BLaER1 treated with 17β-estradiol and CSF1 and Interleukin-3, amounts not matched to agents 10 nM and 100 nM (cell line): ENCODE measurements around the gene IL36RN.

Source experiments
- H3K27ac ChIP-seq, 11 experiments: shearing (Covaris generic); formaldehyde crosslinking; 2 replicates each; pipeline ENCODE4 v1.8.1; 2022
- H3K27me3 ChIP-seq, 11 experiments: shearing (Covaris generic); formaldehyde crosslinking; 2 replicates each; pipeline ENCODE4 v1.8.1; 2022
- H3K36me3 ChIP-seq, 11 experiments: shearing (Covaris generic); formaldehyde crosslinking; 2 replicates each; pipeline ENCODE4 v1.8.1; 2022
- H3K4me1 ChIP-seq, 10 experiments: shearing (Covaris generic); formaldehyde crosslinking; 2 replicates each; pipeline ENCODE4 v1.8.1; 2022
- H3K4me2 ChIP-seq, 11 experiments: shearing (Covaris generic); formaldehyde crosslinking; 2 replicates each; pipeline ENCODE4 v1.8.1; 2022
- H3K4me3 ChIP-seq, 10 experiments: shearing (Covaris generic); formaldehyde crosslinking; 2 replicates each; pipeline ENCODE4 v1.8.1; 2022
- H3K9ac ChIP-seq, 11 experiments: shearing (Covaris generic); formaldehyde crosslinking; 2 replicates each; pipeline ENCODE4 v1.8.1; 2022
- H3K9me3 ChIP-seq, 11 experiments: shearing (Covaris generic); formaldehyde crosslinking; replicated peaks in 1 of 11; 2 replicates each; pipeline ENCODE4 v1.8.1; 2022
- H4K20me1 ChIP-seq, 11 experiments: shearing (Covaris generic); formaldehyde crosslinking; 2 replicates each; pipeline ENCODE4 v1.8.1; 2022
- Cebpa-rat ChIP-seq, 11 experiments: shearing (Covaris generic); IDR thresholded peaks; 2 replicates each; pipeline ENCODE4 v1.8.1; 2022

IL36RN gene

GRCh38 chr2:113098532-113098931, 39.5 kb downstream of the IL36RN start:
- Histone ChIP-seq H3K4me1 (peaks cover 0 to 26% (median 0%) of the 10 kb centered on the region in 10 experiments; a peak in 7 of 20 replicates), H3K9ac (no peak overlapping the region), H3K4me3 (no peak overlapping the region), H3K36me3 (no peaks in the 10 kb centered on the region), H3K27ac (peak overlapping the region in 1 of 11 experiments; percentile 0; a peak in 1 of 22 replicates), H3K9me3 (peaks cover 8 to 44% (median 19%) of the 10 kb centered on the region in 11 experiments; a peak in 19 of 22 replicates), H4K20me1 (no peaks in the 10 kb centered on the region), H3K27me3 (no peaks in the 10 kb centered on the region), H3K4me2 (peak overlapping the region in 4 of 11 experiments; percentile 4 to 52 (median 22); a peak in 5 of 22 replicates)
- no peak for TF ChIP-seq Cebpa-rat (IDR thresholded peaks at IDR 0.05)

DNA sequence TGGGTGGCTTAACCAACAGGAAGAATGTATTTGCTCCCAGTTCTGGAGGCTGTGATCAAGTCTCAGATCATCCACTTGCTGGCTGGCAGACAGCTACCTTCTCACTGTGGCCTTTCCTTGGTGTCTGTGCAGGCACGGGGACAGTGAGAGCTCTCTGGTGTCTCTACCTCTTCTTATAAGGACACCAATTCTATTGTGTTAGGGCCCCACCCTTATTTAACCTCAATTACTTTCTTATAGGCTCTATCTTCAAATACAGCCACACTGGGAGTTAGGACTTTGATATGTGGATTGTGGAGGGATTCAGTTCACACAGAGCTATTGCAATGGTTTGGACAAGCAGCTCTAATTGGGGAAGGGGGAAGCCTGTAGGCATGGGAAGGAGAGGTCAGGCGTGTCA, 43.1 kb downstream of the IL36RN start:
- no peak overlapping the region for H3K4me2 ChIP-seq
- H3K9ac ChIP-seq, result no peak overlapping the region
- H3K9me3 ChIP-seq, result peaks cover 5 to 25% (median 15%) of the 10 kb centered on the region in 11 experiments; a peak in 16 of 22 replicates
- H3K27me3 ChIP-seq, result no peaks in the 10 kb centered on the region
- H4K20me1 ChIP-seq, result no peaks in the 10 kb centered on the region
- H3K27ac ChIP-seq, result no peak overlapping the region
- H3K4me1 ChIP-seq, result peaks cover 0 to 41% (median 0%) of the 10 kb centered on the region in 10 experiments; a peak in 7 of 20 replicates
- no peaks in the 10 kb centered on the region for H3K36me3 ChIP-seq
- no peak for TF ChIP-seq Cebpa-rat (IDR thresholded peaks at IDR 0.05)
- H3K4me3 ChIP-seq, result no peak overlapping the region

DNA sequence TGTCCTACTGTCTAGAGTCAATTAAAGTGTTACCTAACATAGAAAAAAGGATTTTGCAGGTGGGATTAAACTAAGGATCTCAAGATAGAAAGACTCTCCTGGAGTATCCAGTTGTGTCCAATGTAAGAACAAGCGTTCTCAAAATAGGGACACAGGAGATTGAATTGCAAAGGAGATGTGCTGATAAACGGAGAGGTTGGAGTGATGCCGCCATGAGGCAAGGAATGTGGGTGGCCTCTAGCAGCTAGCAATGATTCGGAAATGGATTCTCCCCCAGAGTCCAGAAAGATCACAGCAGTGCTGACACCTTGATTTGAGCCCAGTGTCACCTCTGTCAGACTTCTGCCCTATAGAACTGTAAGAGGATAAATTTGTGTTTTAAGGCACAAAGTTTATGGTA, 44.3 kb downstream of the IL36RN start:
- Histone ChIP-seq H3K4me2 (no peak overlapping the region), H3K9me3 (peaks cover 0 to 15% (median 8%) of the 10 kb centered on the region in 11 experiments; a peak in 15 of 22 replicates), H3K36me3 (no peaks in the 10 kb centered on the region), H4K20me1 (no peaks in the 10 kb centered on the region), H3K4me1 (peaks cover 0 to 32% (median 2%) of the 10 kb centered on the region in 10 experiments; a peak in 13 of 20 replicates), H3K9ac (no peak overlapping the region), H3K4me3 (no peak overlapping the region), H3K27ac (no peak overlapping the region), H3K27me3 (no peaks in the 10 kb centered on the region)
- no peak for TF ChIP-seq Cebpa-rat (IDR thresholded peaks at IDR 0.05)

GRCh38 chr2:113104054-113104611, 45.1 kb downstream of the IL36RN start:
- Histone ChIP-seq H3K9ac (no peak overlapping the region), H3K27me3 (no peaks in the 10 kb centered on the region), H4K20me1 (no peaks in the 10 kb centered on the region), H3K27ac (no peak overlapping the region), H3K4me1 (peaks cover 4 to 36% (median 7%) of the 10 kb centered on the region in 10 experiments; a peak in 17 of 20 replicates), H3K36me3 (no peaks in the 10 kb centered on the region), H3K4me3 (no peak overlapping the region), H3K9me3 (peaks cover 0 to 8% (median 4%) of the 10 kb centered on the region in 11 experiments; a peak in 12 of 22 replicates), H3K4me2 (peak overlapping the region in 3 of 11 experiments; percentile 4 to 60 (median 48); a peak in 6 of 22 replicates)
- TF ChIP-seq Cebpa-rat (IDR thresholded peaks at IDR 0.05), result no peak

DNA sequence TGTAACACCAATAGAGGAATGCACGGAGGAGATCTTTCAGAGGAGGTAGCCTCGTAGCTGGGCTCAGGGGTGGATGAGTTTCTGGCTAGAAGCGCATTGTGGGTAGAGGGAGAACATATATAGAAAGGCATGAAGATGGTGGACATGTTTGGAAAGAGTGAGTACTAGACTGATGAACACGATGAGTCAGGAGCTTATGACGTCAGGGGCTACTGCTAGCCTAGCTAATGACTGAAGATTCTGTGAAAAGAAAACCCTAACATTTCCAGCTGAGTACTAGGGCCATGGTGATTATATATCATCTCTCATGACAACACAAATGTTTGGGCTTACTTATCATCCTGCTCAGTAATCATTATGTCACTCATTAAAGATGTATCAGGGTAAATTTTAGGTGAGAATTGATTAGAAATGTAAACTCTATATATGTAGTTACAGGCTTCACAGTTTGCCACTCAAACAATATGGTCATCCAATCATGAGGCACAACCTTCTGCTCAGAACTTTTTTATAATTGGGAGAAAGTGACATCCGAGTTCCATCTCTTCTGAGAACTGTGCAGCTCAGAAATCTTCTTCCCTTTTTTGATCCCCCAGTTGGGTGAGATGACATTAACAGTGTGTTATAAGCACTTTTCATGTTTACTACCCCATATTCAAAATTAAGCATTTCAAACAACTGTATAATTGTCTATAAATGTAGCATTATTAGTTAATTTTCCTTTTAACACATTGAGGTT, 46.2 kb downstream of the IL36RN start:
- Histone ChIP-seq H4K20me1 (no peaks in the 10 kb centered on the region), H3K9ac (no peak overlapping the region), H3K9me3 (peaks cover 0 to 5% (median 0%) of the 10 kb centered on the region in 11 experiments; a peak in 3 of 22 replicates), H3K27ac (no peak overlapping the region), H3K4me2 (peak overlapping the region in 2 of 11 experiments; percentile 48 to 60; a peak in 4 of 22 replicates), H3K4me1 (peaks cover 4 to 46% (median 7%) of the 10 kb centered on the region in 10 experiments; a peak in 17 of 20 replicates), H3K4me3 (no peak overlapping the region), H3K27me3 (no peaks in the 10 kb centered on the region), H3K36me3 (no peaks in the 10 kb centered on the region)
- TF ChIP-seq Cebpa-rat (IDR thresholded peaks at IDR 0.05), result no peak

DNA sequence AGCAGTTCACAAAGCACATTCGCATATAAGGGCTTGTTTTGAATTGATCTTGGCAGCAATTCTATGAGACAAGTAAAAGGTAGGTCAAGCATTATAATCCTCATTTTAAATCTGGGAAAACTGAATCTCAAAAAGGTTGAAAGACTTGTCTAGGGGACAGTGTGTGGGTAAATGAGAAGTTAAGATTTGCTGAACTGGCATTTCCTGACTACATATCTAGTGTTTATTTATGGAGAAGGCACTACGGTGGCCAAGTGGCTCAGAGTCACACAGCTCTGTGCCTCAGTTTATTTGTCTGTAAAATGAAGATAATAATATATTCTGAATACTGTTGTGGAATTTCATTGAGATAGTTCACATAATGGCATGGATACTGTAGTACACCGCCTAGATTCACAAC, 52.1 kb downstream of the IL36RN start:
- H3K9ac ChIP-seq, result no peak overlapping the region
- no peaks in the 10 kb centered on the region for H4K20me1 ChIP-seq
- peaks cover 12 to 80% (median 31%) of the 10 kb centered on the region in 10 experiments for H3K4me1 ChIP-seq
- H3K36me3 ChIP-seq, result no peaks in the 10 kb centered on the region
- no peak overlapping the region for H3K4me3 ChIP-seq
- no peak for TF ChIP-seq Cebpa-rat (IDR thresholded peaks at IDR 0.05)
- H3K4me2 ChIP-seq, result peak overlapping the region in 5 of 11 experiments; percentile 55 to 86 (median 84); a peak in 10 of 22 replicates
- peak overlapping the region in 2 of 11 experiments; percentile 4 to 5; a peak in 1 of 22 replicates for H3K27ac ChIP-seq
- no peaks in the 10 kb centered on the region for H3K9me3 ChIP-seq
- H3K27me3 ChIP-seq, result no peaks in the 10 kb centered on the region

DNA sequence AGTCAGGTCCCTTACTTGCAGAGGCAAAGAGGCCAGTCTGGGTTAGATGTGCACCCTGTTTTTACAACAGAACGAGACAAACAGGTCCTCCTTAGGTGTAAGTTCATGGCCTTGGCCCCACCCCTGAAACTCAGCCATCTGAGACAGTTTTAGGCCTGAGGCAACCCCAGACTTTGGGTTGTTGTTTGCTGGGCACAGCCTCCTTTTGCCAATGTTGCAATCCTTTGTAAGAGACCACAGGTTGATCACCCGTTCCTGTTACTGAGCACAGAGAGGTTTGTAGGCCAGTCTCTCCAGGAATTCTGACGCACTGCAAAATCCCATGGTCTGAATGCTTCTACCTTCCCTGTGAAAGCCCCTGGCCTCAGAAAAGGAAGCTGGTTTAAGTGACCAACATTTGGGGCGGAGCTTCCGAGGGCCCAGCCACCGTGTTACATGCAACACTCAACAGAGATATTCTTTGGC, 52.9 kb downstream of the IL36RN start:
- peaks cover 20 to 88% (median 38%) of the 10 kb centered on the region in 10 experiments for H3K4me1 ChIP-seq

DNA sequence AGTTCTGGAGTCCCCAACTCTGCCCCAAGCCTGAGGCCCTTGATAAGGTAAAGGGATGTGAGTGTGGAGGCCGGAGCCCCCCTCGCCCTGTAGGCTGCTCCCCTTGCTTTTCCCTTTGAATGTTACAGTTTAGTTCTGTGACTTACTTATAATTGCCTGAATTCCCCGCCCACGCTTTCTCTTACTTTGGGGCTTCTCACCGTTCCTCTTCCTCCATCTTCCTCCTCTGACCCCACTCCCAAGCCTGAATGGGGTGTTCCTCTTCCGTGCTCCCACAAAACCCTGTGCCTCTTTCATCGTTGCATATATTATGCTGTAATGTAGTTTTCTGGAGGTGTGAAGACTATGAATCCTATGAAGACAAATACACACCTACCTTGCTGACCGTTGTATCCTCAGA, 53.4 kb downstream of the IL36RN start:
- Histone ChIP-seq H3K27ac (no peak overlapping the region; a peak in 1 of 22 replicates), H3K9ac (no peak overlapping the region), H4K20me1 (no peaks in the 10 kb centered on the region), H3K4me2 (peak overlapping the region in 5 of 11 experiments; percentile 55 to 86 (median 84); a peak in 10 of 22 replicates), H3K9me3 (no peaks in the 10 kb centered on the region), H3K36me3 (no peaks in the 10 kb centered on the region), H3K27me3 (no peaks in the 10 kb centered on the region), H3K4me1 (peaks cover 23 to 94% (median 44%) of the 10 kb centered on the region in 10 experiments), H3K4me3 (no peak overlapping the region)
- TF ChIP-seq Cebpa-rat (IDR thresholded peaks at IDR 0.05), result no peak

More for the DNA sequence above, 52.9 kb downstream of the IL36RN start:
- no peak overlapping the region for H3K4me3 ChIP-seq
- H4K20me1 ChIP-seq, result no peaks in the 10 kb centered on the region
- TF ChIP-seq Cebpa-rat (IDR thresholded peaks at IDR 0.05), result no peak
- peak overlapping the region in 5 of 11 experiments; percentile 55 to 86 (median 84); a peak in 11 of 22 replicates for H3K4me2 ChIP-seq
- no peaks in the 10 kb centered on the region for H3K9me3 ChIP-seq
- no peaks in the 10 kb centered on the region for H3K27me3 ChIP-seq
- no peak overlapping the region; a peak in 1 of 22 replicates for H3K27ac ChIP-seq
- H3K9ac ChIP-seq, result no peak overlapping the region
- no peaks in the 10 kb centered on the region for H3K36me3 ChIP-seq

DNA sequence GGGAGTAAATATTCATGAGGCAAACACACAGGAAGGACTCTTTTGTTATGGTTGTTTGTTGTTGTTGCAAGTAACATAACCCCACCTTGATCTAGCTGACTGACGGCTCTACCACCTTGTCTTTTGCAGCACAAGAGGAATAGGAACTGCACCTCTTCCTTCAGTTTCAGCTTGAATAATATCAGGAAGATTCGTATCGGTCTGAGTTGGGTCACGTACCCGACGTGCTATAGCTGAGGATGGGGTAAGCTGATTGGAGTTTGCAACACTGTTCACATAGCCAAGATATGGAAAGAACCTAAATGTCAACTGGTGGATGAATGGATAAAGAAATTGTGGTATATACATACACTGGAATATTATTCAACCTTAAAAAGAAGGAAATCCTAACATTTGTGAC, 53.9 kb downstream of the IL36RN start:
- Histone ChIP-seq H3K27me3 (no peaks in the 10 kb centered on the region), H3K36me3 (no peaks in the 10 kb centered on the region), H3K4me3 (no peak overlapping the region), H3K4me1 (peaks cover 23 to 97% (median 48%) of the 10 kb centered on the region in 10 experiments), H3K27ac (no peak overlapping the region; a peak in 1 of 22 replicates), H3K4me2 (peak overlapping the region in 4 of 11 experiments; percentile 57 to 86 (median 84); a peak in 8 of 22 replicates), H3K9ac (no peak overlapping the region), H4K20me1 (no peaks in the 10 kb centered on the region), H3K9me3 (no peaks in the 10 kb centered on the region)
- no peak for TF ChIP-seq Cebpa-rat (IDR thresholded peaks at IDR 0.05)
